Left colon (tissue), 2 donors: ENCODE results near the gene ZBTB7C. TPM values are rescaled to one million over a fixed set of nuclear protein-coding genes. Genes with fewer than 3 reads are reported as not detected.

Source experiments
- ATAC-seq: fragments of 200-7000 bp; cut with Tn5 transposase; one replicate; pipeline ENCODE4 v1.9.1; 2020; ENCODE audit warnings: mild to moderate bottlenecking, moderate library complexity
- DNase-seq, 2 donors: peaks; one replicate each; pipeline ENCODE4 v3.0.0-alpha.2; 2020
- intact Hi-C, 2 donors: fragments of 100-400 bp; cut with DNase I in 1 of 2; cut with micrococcal nuclease in 1 of 2; formaldehyde crosslinking; loops; one replicate each; pipeline versions ENCODE4 v1.11.2 to v1.14.0; 2022; cut with DNase I, micrococcal nuclease
- total RNA-seq, 2 donors: library from RNA; stranded (reverse); fragmentation: NEBNext Ultra II Directional; extraction: Animal tissue kit (Norgen Biotek cat#: 25700); gene quantifications; one replicate each; pipeline ENCODE4 v1.2.1, GENCODE V29; 2021
- donor health status: DM: no; HTN: no; CAD: no.
- donor health status: DM: yes; HTN: yes; CAD: no.

ZBTB7C gene
- total RNA-seq, 2 donors from 2014 or later, result 52.1 to 53.4 TPM

GRCh38 chr18:48192542-48192941 lies 216.6 kb downstream of the ZBTB7C start:
- peak; percentile 30 for ATAC-seq
- DNase-seq, result no peak
- intact Hi-C loops, result no loop called here

- ATAC-seq (no peak), DNase-seq (no peak)
- intact Hi-C loops, result no loop called here
Observed at GRCh38 chr18:48191494-48191893, 217.7 kb downstream of the ZBTB7C start.

- ATAC-seq (no peak), DNase-seq (no peak)
- intact Hi-C loops, result no loop called here
Observed at GRCh38 chr18:48190994-48191393, 218.2 kb downstream of the ZBTB7C start.

GRCh38 chr18:48188609-48189008 lies 220.6 kb downstream of the ZBTB7C start:
- ATAC-seq, result no peak
- DNase-seq, result no peak
- intact Hi-C loops, result no loop called here

GRCh38 chr18:48186861-48187260 lies 222.3 kb downstream of the ZBTB7C start:
- intact Hi-C loops, result no loop called here
- DNase-seq, result no peak
- no peak for ATAC-seq

GRCh38 chr18:48186131-48186766 lies 222.9 kb downstream of the ZBTB7C start:
- intact Hi-C loops, result no loop called here
- DNase-seq (no peak), ATAC-seq (no peak)

GRCh38 chr18:48184118-48184517 lies 225.1 kb downstream of the ZBTB7C start:
- intact Hi-C loops, result no loop called here
- DNase-seq, result no peak
- ATAC-seq, result no peak

- intact Hi-C loops, result no loop called here
- no peak for ATAC-seq
- no peak for DNase-seq
Observed at GRCh38 chr18:48183613-48184012, 225.6 kb downstream of the ZBTB7C start.

GRCh38 chr18:48182779-48183178 lies 226.4 kb downstream of the ZBTB7C start:
- DNase-seq (no peak), ATAC-seq (no peak)
- intact Hi-C loops, result no loop called here

- DNase-seq, result no peak
- no peak for ATAC-seq
- intact Hi-C loops, result no loop called here
Observed at GRCh38 chr18:48181857-48182256, 227.3 kb downstream of the ZBTB7C start.

- intact Hi-C loops, result no loop called here
- ATAC-seq (no peak), DNase-seq (no peak)
Observed at GRCh38 chr18:48181087-48181823, 227.9 kb downstream of the ZBTB7C start.

- intact Hi-C loops, result no loop called here
- ATAC-seq (no peak), DNase-seq (no peak)
Observed at GRCh38 chr18:48179666-48180065, 229.5 kb downstream of the ZBTB7C start.

GRCh38 chr18:48179001-48179400 lies 230.2 kb downstream of the ZBTB7C start:
- ATAC-seq, result peak; percentile 75
- intact Hi-C loops, result no loop called here
- no peak for DNase-seq

- intact Hi-C loops, result no loop called here
- no peak for ATAC-seq
- DNase-seq, result no peak
Observed at GRCh38 chr18:48176909-48177308, 232.3 kb downstream of the ZBTB7C start.

GRCh38 chr18:48173557-48173956 lies 235.6 kb downstream of the ZBTB7C start:
- ATAC-seq, result peak; percentile 92
- DNase-seq, result no peak
- intact Hi-C loops, result no loop called here

- no peak for DNase-seq
- no peak for ATAC-seq
- intact Hi-C loops, result no loop called here
Observed at GRCh38 chr18:48172226-48173006, 236.8 kb downstream of the ZBTB7C start.

- ATAC-seq (no peak), DNase-seq (no peak)
- intact Hi-C loops, result no loop called here
Observed at GRCh38 chr18:48171490-48172188, 237.5 kb downstream of the ZBTB7C start.

GRCh38 chr18:48170651-48171050 lies 238.5 kb downstream of the ZBTB7C start:
- intact Hi-C loops, result no loop called here
- ATAC-seq (no peak), DNase-seq (no peak)

- no peak for DNase-seq
- ATAC-seq, result no peak
- intact Hi-C loops, result no loop called here
Observed at GRCh38 chr18:48168861-48169260, 240.3 kb downstream of the ZBTB7C start.
